Brain pericyte (primary cell): ENCODE measurements around the gene MALRD1.

Source experiments
- DNase-seq: peaks from one replicate; pipeline ENCODE4 v3.0.0-alpha.2; 2012; ENCODE audit warnings: low read depth, low spot score

The MALRD1 gene

GRCh38 chr10:19048489-19048888, at the start of gene MALRD1:
MALRD1 (plus strand) TSS chr10:19048801; CDS start chr10:19048939, 138 bp downstream.
- DNase-seq = no peak

- DNase-seq = no peak
Observed at GRCh38 chr10:19003341-19003740, 45.3 kb upstream of the MALRD1 start.

- DNase-seq = no peak
Observed at GRCh38 chr10:19012111-19012510, 36.5 kb upstream of the MALRD1 start.

- no peak for DNase-seq
Observed at GRCh38 chr10:19014034-19014433, 34.6 kb upstream of the MALRD1 start.

- no peak for DNase-seq
Observed at GRCh38 chr10:19014498-19014897, 34.1 kb upstream of the MALRD1 start.

- no peak for DNase-seq
Observed at GRCh38 chr10:19017116-19017890, 31.3 kb upstream of the MALRD1 start.

GRCh38 chr10:19021162-19021561, 27.4 kb upstream of the MALRD1 start:
- no peak for DNase-seq

- no peak for DNase-seq
Observed at GRCh38 chr10:19024611-19025010, 24.0 kb upstream of the MALRD1 start.

GRCh38 chr10:19031763-19032162, 16.8 kb upstream of the MALRD1 start:
- no peak for DNase-seq

- no peak for DNase-seq
Observed at GRCh38 chr10:19033741-19034140, 14.9 kb upstream of the MALRD1 start.

GRCh38 chr10:19041171-19041570, 7.4 kb upstream of the MALRD1 start:
- no peak for DNase-seq

- no peak for DNase-seq
Observed at GRCh38 chr10:19043431-19043830, 5.2 kb upstream of the MALRD1 start.

GRCh38 chr10:19046679-19047078, 1.9 kb upstream of the MALRD1 start:
- DNase-seq = no peak

- no peak for DNase-seq
Observed at GRCh38 chr10:19048891-19049290, 290 bp downstream of the MALRD1 start.

GRCh38 chr10:19049567-19049966, 966 bp downstream of the MALRD1 start:
- no peak for DNase-seq

- no peak for DNase-seq
Observed at GRCh38 chr10:19054289-19054835, 5.8 kb downstream of the MALRD1 start.

- DNase-seq = no peak
Observed at GRCh38 chr10:19058046-19058445, 9.4 kb downstream of the MALRD1 start.

GRCh38 chr10:19063986-19064385, 15.4 kb downstream of the MALRD1 start:
- DNase-seq = no peak

- DNase-seq = no peak
Observed at GRCh38 chr10:19071946-19072345, 23.3 kb downstream of the MALRD1 start.

- DNase-seq = no peak
Observed at GRCh38 chr10:19077276-19077675, 28.7 kb downstream of the MALRD1 start.

- no peak for DNase-seq
Observed at GRCh38 chr10:19096501-19097073, 48.0 kb downstream of the MALRD1 start.

- no peak for DNase-seq
Observed at GRCh38 chr10:19097151-19097550, 48.5 kb downstream of the MALRD1 start.

GRCh38 chr10:19098803-19099202, 50.2 kb downstream of the MALRD1 start:
- no peak for DNase-seq
